Omental fat pad (tissue), 4 donors: ENCODE data around the gene ESYT2. TPM values are rescaled to one million over a fixed set of nuclear protein-coding genes. Genes with fewer than 3 reads are reported as not detected.

ENCODE experiments used
- ATAC-seq: fragments of 150-250 bp; one replicate; pipeline ENCODE4 v1.9.1; 2016; ENCODE audit warnings: mild to moderate bottlenecking, moderate library complexity; ENCODE audit not compliant: low FRiP score
- DNase-seq: peaks from one replicate; pipeline ENCODE4 v3.0.0-alpha.2; 2019; ENCODE audit warnings: low spot score
- total RNA-seq, 4 donors: library from RNA; depleted of rRNA; stranded (reverse); fragments of >200 nt; gene quantifications; one replicate each; pipeline ENCODE4 v1.1.0, GENCODE V29; 2016
- TF ChIP-seq, protein P1 (sequence below), 3 donors: fragments of 450-650 bp; IDR thresholded peaks; one replicate each; pipeline ENCODE4 v1.5.1; 2016 to 2017; ENCODE audit warnings: antibody characterized with exemption in 3 of 3, mild to moderate bottlenecking in 3 of 3, moderate library complexity in 2 of 3

ESYT2 gene
- total RNA-seq, 4 donors from 2014 or later = 81.9 to 151 (median 112) TPM

DNA sequence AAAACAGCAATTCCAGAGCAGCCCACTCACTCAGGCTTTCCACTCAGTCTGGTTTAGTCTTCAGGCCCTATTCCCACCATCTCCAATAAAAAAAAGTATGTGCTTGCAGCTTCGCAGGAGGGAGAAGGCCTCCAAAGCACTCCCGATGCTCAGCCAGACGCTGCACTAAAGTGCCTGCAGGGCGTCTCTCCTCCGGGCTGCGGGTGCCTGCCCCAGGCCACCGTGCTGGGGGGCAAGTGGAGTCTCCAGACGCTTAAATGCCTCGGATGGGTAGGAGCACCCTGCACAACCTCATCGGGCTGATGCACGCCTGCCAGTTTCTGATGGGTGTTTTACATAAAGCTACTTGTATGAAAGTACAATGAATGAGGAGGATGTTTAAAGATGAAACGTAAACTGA lies 93.4 kb downstream of the ESYT2 start:
- DNase-seq = no peak
- TF ChIP-seq, protein P1, sequence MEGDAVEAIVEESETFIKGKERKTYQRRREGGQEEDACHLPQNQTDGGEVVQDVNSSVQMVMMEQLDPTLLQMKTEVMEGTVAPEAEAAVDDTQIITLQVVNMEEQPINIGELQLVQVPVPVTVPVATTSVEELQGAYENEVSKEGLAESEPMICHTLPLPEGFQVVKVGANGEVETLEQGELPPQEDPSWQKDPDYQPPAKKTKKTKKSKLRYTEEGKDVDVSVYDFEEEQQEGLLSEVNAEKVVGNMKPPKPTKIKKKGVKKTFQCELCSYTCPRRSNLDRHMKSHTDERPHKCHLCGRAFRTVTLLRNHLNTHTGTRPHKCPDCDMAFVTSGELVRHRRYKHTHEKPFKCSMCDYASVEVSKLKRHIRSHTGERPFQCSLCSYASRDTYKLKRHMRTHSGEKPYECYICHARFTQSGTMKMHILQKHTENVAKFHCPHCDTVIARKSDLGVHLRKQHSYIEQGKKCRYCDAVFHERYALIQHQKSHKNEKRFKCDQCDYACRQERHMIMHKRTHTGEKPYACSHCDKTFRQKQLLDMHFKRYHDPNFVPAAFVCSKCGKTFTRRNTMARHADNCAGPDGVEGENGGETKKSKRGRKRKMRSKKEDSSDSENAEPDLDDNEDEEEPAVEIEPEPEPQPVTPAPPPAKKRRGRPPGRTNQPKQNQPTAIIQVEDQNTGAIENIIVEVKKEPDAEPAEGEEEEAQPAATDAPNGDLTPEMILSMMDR (IDR thresholded peaks at IDR 0.05) = no peak
- ATAC-seq = no peak

DNA sequence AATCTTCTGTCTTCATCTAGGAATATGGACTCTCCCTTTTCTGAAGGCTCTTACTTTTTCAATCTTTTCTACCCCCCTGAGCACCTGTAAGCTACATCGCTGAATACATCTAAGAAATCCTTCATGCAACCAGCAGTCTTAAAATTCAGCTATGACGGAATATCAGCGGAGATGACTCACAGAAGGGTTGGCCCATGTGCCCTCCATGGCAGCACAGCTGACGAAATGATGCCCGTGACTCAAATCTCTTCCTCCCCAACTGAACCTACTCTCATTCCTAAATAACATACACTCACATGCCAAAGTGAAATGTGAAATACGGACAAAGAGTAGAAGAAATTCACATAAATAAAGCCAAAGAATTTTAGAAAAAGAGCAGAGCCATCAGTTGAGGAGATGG lies 94.4 kb downstream of the ESYT2 start:
- no peak for ATAC-seq
- TF ChIP-seq, protein P1 (IDR thresholded peaks at IDR 0.05) = no peak
- no peak for DNase-seq

DNA sequence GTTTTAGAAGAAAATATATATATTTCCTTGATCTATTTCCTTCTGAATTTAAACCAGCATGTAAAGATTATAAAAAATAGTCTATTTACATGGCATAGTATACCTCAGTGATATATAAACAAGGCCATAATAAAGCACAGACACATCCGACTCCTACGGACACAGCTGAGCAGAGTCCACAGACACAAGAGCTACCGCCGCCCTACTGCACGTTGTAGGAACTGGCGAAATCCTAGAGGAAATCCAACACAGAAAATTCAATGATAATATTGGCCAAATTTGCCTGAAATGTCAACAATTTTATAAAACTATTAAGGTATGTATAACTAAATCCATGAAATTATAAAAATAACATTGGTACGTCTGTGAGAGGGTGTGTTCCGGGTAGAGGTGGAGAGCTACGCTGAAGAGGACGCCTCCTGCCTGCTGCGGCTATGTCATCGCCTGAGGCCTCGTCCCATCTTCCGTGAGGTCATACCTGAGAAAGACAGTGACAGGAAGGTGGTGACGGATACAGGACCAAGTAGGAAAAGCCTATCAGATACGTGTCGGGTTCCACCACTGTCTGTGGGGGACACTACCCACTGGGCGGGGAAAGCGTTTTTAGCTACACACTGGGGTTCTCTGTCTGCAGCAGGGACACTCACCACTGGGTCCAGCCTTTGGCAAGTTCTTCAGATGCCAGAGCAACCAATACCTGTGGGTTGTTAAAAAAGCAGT lies 95.4 kb downstream of the ESYT2 start:
- ATAC-seq (no peak), DNase-seq (no peak)
- TF ChIP-seq, protein P1 (IDR thresholded peaks at IDR 0.05) = no peak

DNA sequence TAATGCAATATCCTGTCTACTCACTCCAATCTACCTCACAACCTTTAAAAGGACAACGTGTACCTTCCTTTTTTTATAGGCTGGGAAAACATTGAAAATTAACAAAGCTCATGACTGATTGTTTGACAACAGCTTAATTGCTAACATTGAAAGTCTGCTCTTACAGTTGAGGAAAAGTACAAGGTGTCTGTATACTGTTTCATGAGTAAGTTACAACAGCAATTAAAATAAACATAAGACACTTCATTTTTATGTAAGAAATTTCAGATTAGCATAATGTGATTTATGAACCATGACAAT lies 96.1 kb downstream of the ESYT2 start:
- TF ChIP-seq, protein P1 (IDR thresholded peaks at IDR 0.05) = no peak
- ATAC-seq (no peak), DNase-seq (no peak)

DNA sequence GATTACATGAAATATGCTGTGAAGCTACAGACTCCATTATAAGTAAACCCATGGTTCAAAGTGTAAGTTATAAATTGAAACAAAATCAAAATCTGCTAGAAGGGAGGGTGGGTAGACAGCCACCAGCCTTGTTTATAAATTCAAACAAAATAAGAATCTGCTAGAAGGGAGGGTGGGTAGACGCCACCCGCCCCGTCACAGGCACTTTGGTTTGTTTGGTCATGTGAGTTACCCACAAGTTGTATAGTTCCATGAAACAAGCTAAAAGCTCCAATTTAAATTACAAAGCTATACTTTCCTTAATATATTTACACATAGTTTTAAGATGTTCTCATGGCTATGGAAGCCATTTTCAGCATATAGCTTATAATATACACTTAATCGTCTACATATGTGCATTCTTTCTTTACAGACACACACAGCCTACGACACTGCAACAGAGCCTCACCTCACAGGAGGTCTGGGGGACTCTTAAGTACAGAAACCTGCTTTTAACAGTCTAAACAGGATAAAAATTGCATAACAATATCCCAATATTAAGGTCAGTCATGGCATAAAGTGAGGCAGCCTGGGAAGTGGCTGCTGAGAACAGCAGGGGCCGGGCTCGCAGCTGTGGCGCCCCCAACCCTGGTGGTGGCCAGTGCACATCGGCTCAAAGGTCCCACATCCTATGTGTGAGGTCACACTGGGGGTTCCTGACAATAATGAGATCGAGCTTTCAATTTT lies 96.7 kb downstream of the ESYT2 start:
- TF ChIP-seq, protein P1 (IDR thresholded peaks at IDR 0.05) = no peak
- ATAC-seq (no peak), DNase-seq (no peak)

DNA sequence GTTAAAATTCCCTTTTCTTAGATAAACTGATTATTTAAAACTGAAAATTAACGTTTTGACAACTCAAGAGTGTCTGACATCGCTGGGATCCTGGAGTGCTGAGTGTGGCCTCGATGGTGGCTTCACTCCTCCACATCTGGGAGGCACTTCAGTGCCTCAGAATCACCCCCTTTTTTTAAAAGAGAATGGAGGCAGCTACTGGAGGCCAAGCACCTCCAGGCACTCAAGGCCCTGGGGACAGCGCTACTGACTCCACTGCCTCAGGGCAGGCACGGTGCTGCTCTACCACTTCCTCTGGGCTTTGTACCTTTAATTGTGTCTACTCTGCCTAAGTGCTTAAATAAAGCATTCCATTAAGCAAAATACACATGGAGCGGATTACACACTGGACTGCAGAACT lies 97.5 kb downstream of the ESYT2 start:
- TF ChIP-seq, protein P1 (IDR thresholded peaks at IDR 0.05) = no peak
- no peak for DNase-seq
- ATAC-seq = no peak
